HepG2 (cell line): ENCODE measurements around the gene HSF4. TPM values are rescaled to one million over a fixed set of nuclear protein-coding genes. Genes with fewer than 3 reads are reported as not detected.
A peak's percentile ranks its signal among the peaks of the same experiment; 100 is the strongest.

Experiments
- ATAC-seq: fragments of 200-7000 bp; cut with Tn5 transposase; 3 replicates; pipeline ENCODE4 v1.9.1; 2020; ENCODE audit warnings: mild to moderate bottlenecking, moderate library complexity
- BruUV-seq: library from RNA; stranded (reverse); fragments of 400-500 nt; replicated peaks from 2 replicates; lab custom pipeline; 2021; lab: Mats Ljungman, UMichigan
- CTCF ChIA-PET: fragments of 300-600 bp; formaldehyde crosslinking; extraction: SDS; loops from one replicate; lab custom pipeline; 2021; ENCODE audit warnings: low total read pairs, inconsistent platforms, low intra/inter-chr PET ratio; lab: Yijun Ruan, JAX
- POLR2A ChIA-PET: fragments of 350-600 bp; sonication (Branson Sonifier 250); formaldehyde crosslinking; loops from one replicate; lab custom pipeline; 2020; ENCODE audit warnings: antibody characterized with exemption, inconsistent platforms; lab: Yijun Ruan, JAX
- DNase-seq: peaks from one replicate; pipeline ENCODE4 v3.0.0-alpha.2; 2015; ENCODE audit warnings: low spot score
- FAIRE-seq: peaks from 3 replicates; lab custom pipeline; 2011; peaks lifted over from hg19 to GRCh38; lab: Jason Lieb, UNC
- H2AFZ ChIP-seq: one replicate; pipeline ENCODE4 v1.6.1; 2011; ENCODE audit warnings: low read length, inconsistent platforms
- H3K27ac ChIP-seq: fragments of 300-600 bp; 3 replicates; pipeline ENCODE4 v1.8.0; 2011; ENCODE audit warnings: mixed run types, mild to moderate bottlenecking, mixed read lengths, low read length, inconsistent platforms; ENCODE audit not compliant: insufficient read depth; ENCODE audit errors: extremely low read length
- H3K27me3 ChIP-seq, 2 experiments: fragments of 200-600 bp in 1 of 2; 2 replicates in 1 of 2; 3 replicates in 1 of 2; pipeline versions ENCODE4 v1.6.0 to v1.8.0; 2011; ENCODE audit warnings: low read length in 2 of 2, mild to moderate bottlenecking in 2 of 2, moderate library complexity in 2 of 2, inconsistent platforms in 1 of 2; ENCODE audit not compliant: insufficient read depth in 2 of 2, control insufficient read depth in 1 of 2
- H3K36me3 ChIP-seq, 2 experiments: fragments of 200-600 bp in 1 of 2; replicated peaks in 1 of 2; 2 replicates in 1 of 2; 3 replicates in 1 of 2; pipeline versions ENCODE4 v1.5.1 to v1.8.0; 2011; ENCODE audit warnings: low read length in 2 of 2, inconsistent platforms in 1 of 2; ENCODE audit not compliant: insufficient read depth in 2 of 2, control insufficient read depth in 1 of 2
- H3K4me1 ChIP-seq: 2 replicates; pipeline ENCODE4 v1.5.1; 2012; ENCODE audit warnings: low read length, inconsistent platforms; ENCODE audit not compliant: insufficient read depth
- H3K4me2 ChIP-seq: 2 replicates; pipeline ENCODE4 v1.6.0; 2011; ENCODE audit warnings: low read depth, low read length, inconsistent platforms
- H3K4me3 ChIP-seq, 3 experiments: fragments of 200-600 bp in 1 of 3; sonication (generic), shearing (Covaris generic) in 1 of 3; replicated peaks in 1 of 3; 2 replicates each; pipeline ENCODE4 v1.5.1; 2011 to 2016; ENCODE audit warnings: low read length in 3 of 3, inconsistent platforms in 2 of 3, low read depth in 2 of 3, mild to moderate bottlenecking in 2 of 3, control low read depth in 1 of 3, mixed read lengths in 1 of 3; ENCODE audit not compliant: insufficient read depth in 1 of 3
- H3K79me2 ChIP-seq: one replicate; pipeline ENCODE4 v1.6.1; 2011; ENCODE audit warnings: low read length, inconsistent platforms; ENCODE audit not compliant: insufficient read depth
- H3K9ac ChIP-seq: 2 replicates; pipeline ENCODE4 v1.6.0; 2011; ENCODE audit warnings: mild to moderate bottlenecking, low read depth, low read length, inconsistent platforms; ENCODE audit not compliant: insufficient read depth
- H3K9me3 ChIP-seq: 2 replicates; pipeline ENCODE4 v1.5.1; 2012; ENCODE audit warnings: mild to moderate bottlenecking, low read length
- H4K20me1 ChIP-seq: 2 replicates; pipeline ENCODE4 v1.6.0; 2011; ENCODE audit warnings: inconsistent platforms, mild to moderate bottlenecking, low read length, moderate library complexity; ENCODE audit not compliant: insufficient read depth
- FOSL2 ChIP-seq: sonication (generic); formaldehyde crosslinking; IDR thresholded peaks from 2 replicates; pipeline ENCODE4 v1.4.0; 2020; ENCODE audit warnings: missing genetic modification reagents
- ZNF280D ChIP-seq: sonication (generic); formaldehyde crosslinking; IDR thresholded peaks from 2 replicates; pipeline ENCODE4 v1.5.1; 2020; ENCODE audit warnings: mild to moderate bottlenecking, missing genetic modification reagents
- ZNF432 ChIP-seq: sonication (generic); formaldehyde crosslinking; IDR thresholded peaks from 2 replicates; pipeline ENCODE4 v1.5.0; 2020; ENCODE audit warnings: missing genetic modification reagents, mild to moderate bottlenecking, borderline replicate concordance
- ZNF781 ChIP-seq: sonication (generic); formaldehyde crosslinking; IDR thresholded peaks from 2 replicates; pipeline ENCODE4 v1.5.1; 2020; ENCODE audit warnings: borderline replicate concordance, mild to moderate bottlenecking, missing genetic modification reagents; ENCODE audit errors: not compliant biosample characterization
- WGBS: methylation state at CpG from one replicate; pipeline ENCODE4 v1.1.6; 2017; ENCODE audit warnings: low lambda C conversion rate; 5-methylcytosine and 5-hydroxymethylcytosine counted together
- in situ Hi-C: cut with HindIII; loops from 2 replicates; pipeline ENCODE4 v1.10.0; 2017; ENCODE audit warnings: low pct_unique_long_range_greater_than_20kb; ENCODE audit not compliant: extremely low pct_ligation_motif_present
- intact Hi-C: fragments of 100-400 bp; cut with micrococcal nuclease; formaldehyde crosslinking; loops from one replicate; pipeline ENCODE4 v1.10.0; 2022; ENCODE audit not compliant: unreplicated experiment
- polyA plus RNA-seq, 8 experiments: library from polyadenylated mRNA; depleted of rRNA in 3 of 8; stranded (reverse) in 7 of 8; unstranded in 1 of 8; fragments of >200 nt; fragmentation: Illumina TruSeq in 4 of 8; extraction: Trizol in 4 of 8; gene quantifications; 2 replicates each; pipeline versions ENCODE4 v1.2.1 to v1.2.3, GENCODE V29; 2011 to 2016; ENCODE audit warnings: low read depth in 4 of 8, missing spikeins in 1 of 8, mixed read lengths in 1 of 8; ENCODE audit not compliant: insufficient read depth in 1 of 8
- total RNA-seq, 5 experiments: library from RNA; depleted of rRNA; stranded (reverse); fragments of >200 nt; fragmentation: Illumina TruSeq; extraction: Trizol; gene quantifications; 2 replicates each; pipeline ENCODE4 v1.2.3, GENCODE V29; 2016; ENCODE audit warnings: low read depth in 1 of 5
- TF ChIP-seq, protein P1 (sequence below): sonication (generic); formaldehyde crosslinking; IDR thresholded peaks from 2 replicates; pipeline ENCODE4 v1.4.0; 2020; ENCODE audit warnings: missing genetic modification reagents, borderline replicate concordance
- TF ChIP-seq, protein P2 (sequence below): sonication (generic); formaldehyde crosslinking; IDR thresholded peaks from 2 replicates; pipeline ENCODE4 v1.8.0; 2022; ENCODE audit warnings: missing genetic modification reagents, mild to moderate bottlenecking, moderate library complexity, borderline replicate concordance

HSF4 gene
- total and polyA plus RNA-seq, 2 of the 13 experiments (the other 11 are each of a cell fraction or from before 2014, with no cell fraction given): 3.5 to 16.9 TPM

DNA sequence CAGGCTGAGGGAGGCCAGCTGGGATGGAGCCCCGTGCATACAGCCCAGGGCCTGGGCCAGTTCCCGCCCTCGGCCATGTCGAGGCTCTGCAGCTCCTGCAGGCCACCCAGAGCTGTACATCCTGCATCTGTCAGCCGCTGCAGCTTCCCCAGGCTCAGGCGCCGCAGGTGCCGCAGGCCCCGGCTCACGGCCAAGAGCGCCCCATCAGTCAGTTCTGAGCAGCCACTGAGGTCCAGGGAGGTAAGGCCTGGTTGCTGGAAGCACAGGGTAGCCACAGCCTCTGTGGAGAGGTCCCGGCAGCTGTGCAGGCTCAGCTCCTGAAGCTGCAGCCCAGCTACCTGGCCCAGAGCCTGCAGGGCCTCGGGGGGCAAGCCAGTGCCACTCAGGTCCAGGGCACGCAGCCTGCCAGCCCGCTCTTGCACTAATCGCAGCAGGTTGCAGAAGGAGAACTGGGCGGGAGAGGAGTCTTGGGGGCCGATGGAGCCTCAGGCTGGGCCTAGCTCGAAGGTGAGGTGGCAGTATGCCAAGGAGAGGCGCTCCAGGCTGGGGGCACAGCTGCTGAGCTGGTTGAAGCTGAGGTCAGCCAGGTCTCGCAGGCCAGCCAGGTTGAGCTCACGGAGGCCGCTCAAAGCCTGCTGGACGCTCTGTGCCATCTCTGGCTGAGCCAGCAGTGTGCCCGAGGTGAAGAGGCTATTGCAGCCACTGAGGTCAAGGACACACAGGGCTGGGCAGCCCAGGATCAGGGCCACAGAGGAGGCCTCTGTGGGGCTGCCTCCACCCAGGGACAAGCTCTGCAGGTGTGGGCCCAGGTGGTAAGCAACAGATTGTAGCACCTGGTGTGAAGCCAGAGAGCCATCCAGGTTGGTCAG lies 45.8 kb downstream of the HSF4 start:
- no peak for FAIRE-seq
- intact Hi-C loops: no loop called here
- peak; percentile 68 for ATAC-seq
- POLR2A ChIA-PET: interaction anchor here (0.7 to 3.0 kb wide), 5 partner anchors 12 to 61 kb away, joined by 3 to 17 read pairs (median 7); partner anchors contain the start of genes E2F4, NOL3 and TMEM208
- Histone ChIP-seq H3K27me3 (no peaks in the 10 kb centered on the region), H3K4me2 (peak overlapping the region; percentile 43), H3K27ac (no peak overlapping the region), H2AFZ (no peak overlapping the region), H3K4me1 (peaks cover 71% of the 10 kb centered on the region), H3K79me2 (no peaks in the 10 kb centered on the region), H3K4me3 (no peak overlapping the region; a peak in 1 of 6 replicates), H4K20me1 (no peaks in the 10 kb centered on the region), H3K9me3 (no peaks in the 10 kb centered on the region), H3K36me3 (no peaks in the 10 kb centered on the region), H3K9ac (peak overlapping the region; percentile 8; the same call in 1 of the 2 replicates)
- BruUV-seq: no TSS peak
- CTCF ChIA-PET: no interaction called here
- DNase-seq: peak; percentile 33
- in situ Hi-C loops: no loop called here
- whole genome bisulfite sequencing: 32% methylated on average over 7 of the region's 25 CpGs
- TF ChIP-seq ZNF432 (no peak), ZNF781 (CRISPR knock-in tag) (peak; percentile 18), FOSL2 (CRISPR knock-in tag) (no peak), ZNF280D (CRISPR knock-in tag) (0 out of 2 replicates have a peak, but pooled peaks have one; percentile 41)
- TF ChIP-seq, protein P1, sequence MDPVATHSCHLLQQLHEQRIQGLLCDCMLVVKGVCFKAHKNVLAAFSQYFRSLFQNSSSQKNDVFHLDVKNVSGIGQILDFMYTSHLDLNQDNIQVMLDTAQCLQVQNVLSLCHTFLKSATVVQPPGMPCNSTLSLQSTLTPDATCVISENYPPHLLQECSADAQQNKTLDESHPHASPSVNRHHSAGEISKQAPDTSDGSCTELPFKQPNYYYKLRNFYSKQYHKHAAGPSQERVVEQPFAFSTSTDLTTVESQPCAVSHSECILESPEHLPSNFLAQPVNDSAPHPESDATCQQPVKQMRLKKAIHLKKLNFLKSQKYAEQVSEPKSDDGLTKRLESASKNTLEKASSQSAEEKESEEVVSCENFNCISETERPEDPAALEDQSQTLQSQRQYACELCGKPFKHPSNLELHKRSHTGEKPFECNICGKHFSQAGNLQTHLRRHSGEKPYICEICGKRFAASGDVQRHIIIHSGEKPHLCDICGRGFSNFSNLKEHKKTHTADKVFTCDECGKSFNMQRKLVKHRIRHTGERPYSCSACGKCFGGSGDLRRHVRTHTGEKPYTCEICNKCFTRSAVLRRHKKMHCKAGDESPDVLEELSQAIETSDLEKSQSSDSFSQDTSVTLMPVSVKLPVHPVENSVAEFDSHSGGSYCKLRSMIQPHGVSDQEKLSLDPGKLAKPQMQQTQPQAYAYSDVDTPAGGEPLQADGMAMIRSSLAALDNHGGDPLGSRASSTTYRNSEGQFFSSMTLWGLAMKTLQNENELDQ (CRISPR knock-in tag): no peak
- TF ChIP-seq, protein P2, sequence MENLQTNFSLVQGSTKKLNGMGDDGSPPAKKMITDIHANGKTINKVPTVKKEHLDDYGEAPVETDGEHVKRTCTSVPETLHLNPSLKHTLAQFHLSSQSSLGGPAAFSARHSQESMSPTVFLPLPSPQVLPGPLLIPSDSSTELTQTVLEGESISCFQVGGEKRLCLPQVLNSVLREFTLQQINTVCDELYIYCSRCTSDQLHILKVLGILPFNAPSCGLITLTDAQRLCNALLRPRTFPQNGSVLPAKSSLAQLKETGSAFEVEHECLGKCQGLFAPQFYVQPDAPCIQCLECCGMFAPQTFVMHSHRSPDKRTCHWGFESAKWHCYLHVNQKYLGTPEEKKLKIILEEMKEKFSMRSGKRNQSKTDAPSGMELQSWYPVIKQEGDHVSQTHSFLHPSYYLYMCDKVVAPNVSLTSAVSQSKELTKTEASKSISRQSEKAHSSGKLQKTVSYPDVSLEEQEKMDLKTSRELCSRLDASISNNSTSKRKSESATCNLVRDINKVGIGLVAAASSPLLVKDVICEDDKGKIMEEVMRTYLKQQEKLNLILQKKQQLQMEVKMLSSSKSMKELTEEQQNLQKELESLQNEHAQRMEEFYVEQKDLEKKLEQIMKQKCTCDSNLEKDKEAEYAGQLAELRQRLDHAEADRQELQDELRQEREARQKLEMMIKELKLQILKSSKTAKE (CRISPR knock-in tag): no peak
